OCI-LY1 (cell line): Measurements from ENCODE around the gene RPL7A.

ENCODE experiments used
- H2AFZ ChIP-seq: fragments of 200-600 bp; sonication (generic), shearing (Covaris generic); 2 replicates; pipeline ENCODE4 v1.6.0; 2014; ENCODE audit warnings: antibody characterized with exemption, mild to moderate bottlenecking, low read length
- H3F3A ChIP-seq: fragments of 200-600 bp; sonication (generic), shearing (Covaris generic); 2 replicates; pipeline ENCODE4 v1.6.0; 2014; ENCODE audit warnings: mild to moderate bottlenecking, antibody characterized with exemption, low read length, moderate library complexity; ENCODE audit not compliant: insufficient read depth
- H3K27ac ChIP-seq: fragments of 200-600 bp; sonication (generic); 2 replicates; pipeline ENCODE4 v1.5.1; 2014; ENCODE audit warnings: low read length, mixed run types, mild to moderate bottlenecking, low read depth; ENCODE audit not compliant: poor library complexity, severe bottlenecking
- H3K27me3 ChIP-seq: fragments of 200-600 bp; sonication (generic); 2 replicates; pipeline ENCODE4 v1.6.0; 2014; ENCODE audit warnings: antibody characterized with exemption, mild to moderate bottlenecking, low read length, moderate library complexity; ENCODE audit not compliant: insufficient read depth
- H3K36me3 ChIP-seq: fragments of 200-600 bp; sonication (generic); 2 replicates; pipeline ENCODE4 v1.6.1; 2014; ENCODE audit warnings: mild to moderate bottlenecking, antibody characterized with exemption, low read length, moderate library complexity, mixed read lengths; ENCODE audit not compliant: insufficient read depth
- H3K4me1 ChIP-seq: fragments of 200-600 bp; sonication (generic); 2 replicates; pipeline ENCODE4 v1.5.1; 2014; ENCODE audit warnings: mild to moderate bottlenecking, low read length, moderate library complexity; ENCODE audit not compliant: insufficient read depth, severe bottlenecking
- H3K4me2 ChIP-seq: fragments of 200-600 bp; sonication (generic), shearing (Covaris generic); 2 replicates; pipeline ENCODE4 v1.6.1; 2014; ENCODE audit warnings: low read length
- H3K4me3 ChIP-seq: fragments of 200-600 bp; sonication (generic); 2 replicates; pipeline ENCODE4 v1.5.1; 2014; ENCODE audit warnings: low read length, low read depth, mild to moderate bottlenecking, mixed read lengths; ENCODE audit not compliant: poor library complexity, severe bottlenecking
- H3K79me2 ChIP-seq: fragments of 200-600 bp; shearing (Covaris generic); 2 replicates; pipeline ENCODE4 v1.6.1; 2016; ENCODE audit warnings: mixed run types, low read length, mixed read lengths; ENCODE audit not compliant: insufficient read depth
- H3K9ac ChIP-seq: fragments of 200-600 bp; sonication (generic), shearing (Covaris generic); 2 replicates; pipeline ENCODE4 v1.6.1; 2014; ENCODE audit warnings: mild to moderate bottlenecking, low read length, mixed read lengths
- H3K9me2 ChIP-seq: fragments of 200-600 bp; sonication (generic), shearing (Covaris generic); 2 replicates; pipeline ENCODE4 v1.6.1; 2014; ENCODE audit warnings: low read depth, mild to moderate bottlenecking, low read length, mixed read lengths
- H3K9me3 ChIP-seq: fragments of 200-600 bp; shearing (Covaris generic); 2 replicates; pipeline ENCODE4 v1.6.1; 2014; ENCODE audit warnings: low read length, mixed read lengths
- H4K20me1 ChIP-seq: fragments of 200-600 bp; sonication (generic), shearing (Covaris generic); 2 replicates; pipeline ENCODE4 v1.6.0; 2016; ENCODE audit warnings: mild to moderate bottlenecking, low read length; ENCODE audit not compliant: insufficient read depth
- CTCF ChIP-seq: fragments of 200-600 bp; sonication (generic), shearing (Covaris generic); IDR thresholded peaks from 2 replicates; pipeline ENCODE4 v1.5.1; 2017; ENCODE audit warnings: mild to moderate bottlenecking, antibody characterized with exemption, low read length, moderate library complexity, mixed read lengths
- EZH2 ChIP-seq: fragments of 200-600 bp; sonication (generic), shearing (Covaris generic); IDR thresholded peaks from 2 replicates; pipeline ENCODE4 v1.8.0; 2017; ENCODE audit warnings: borderline replicate concordance, mixed run types, mild to moderate bottlenecking, antibody characterized with exemption, low read length, moderate library complexity, mixed read lengths

The RPL7A gene

GRCh38 chr9:133305731-133306130 is 42.3 kb upstream of the RPL7A start:
- TF ChIP-seq EZH2 (no peak), CTCF (no peak)
- Histone ChIP-seq H3K4me2 (no peak overlapping the region), H3K9me2 (no peaks in the 10 kb centered on the region), H3K36me3 (no peaks in the 10 kb centered on the region), H3K9me3 (no peaks in the 10 kb centered on the region), H3F3A (no peaks in the 10 kb centered on the region), H3K27ac (no peak overlapping the region), H3K4me1 (no peaks in the 10 kb centered on the region), H3K9ac (no peak overlapping the region), H3K79me2 (no peaks in the 10 kb centered on the region), H3K27me3 (peaks cover 14% of the 10 kb centered on the region; the same call in 1 of the 2 replicates), H3K4me3 (no peak overlapping the region), H2AFZ (no peak overlapping the region), H4K20me1 (no peaks in the 10 kb centered on the region)

DNA sequence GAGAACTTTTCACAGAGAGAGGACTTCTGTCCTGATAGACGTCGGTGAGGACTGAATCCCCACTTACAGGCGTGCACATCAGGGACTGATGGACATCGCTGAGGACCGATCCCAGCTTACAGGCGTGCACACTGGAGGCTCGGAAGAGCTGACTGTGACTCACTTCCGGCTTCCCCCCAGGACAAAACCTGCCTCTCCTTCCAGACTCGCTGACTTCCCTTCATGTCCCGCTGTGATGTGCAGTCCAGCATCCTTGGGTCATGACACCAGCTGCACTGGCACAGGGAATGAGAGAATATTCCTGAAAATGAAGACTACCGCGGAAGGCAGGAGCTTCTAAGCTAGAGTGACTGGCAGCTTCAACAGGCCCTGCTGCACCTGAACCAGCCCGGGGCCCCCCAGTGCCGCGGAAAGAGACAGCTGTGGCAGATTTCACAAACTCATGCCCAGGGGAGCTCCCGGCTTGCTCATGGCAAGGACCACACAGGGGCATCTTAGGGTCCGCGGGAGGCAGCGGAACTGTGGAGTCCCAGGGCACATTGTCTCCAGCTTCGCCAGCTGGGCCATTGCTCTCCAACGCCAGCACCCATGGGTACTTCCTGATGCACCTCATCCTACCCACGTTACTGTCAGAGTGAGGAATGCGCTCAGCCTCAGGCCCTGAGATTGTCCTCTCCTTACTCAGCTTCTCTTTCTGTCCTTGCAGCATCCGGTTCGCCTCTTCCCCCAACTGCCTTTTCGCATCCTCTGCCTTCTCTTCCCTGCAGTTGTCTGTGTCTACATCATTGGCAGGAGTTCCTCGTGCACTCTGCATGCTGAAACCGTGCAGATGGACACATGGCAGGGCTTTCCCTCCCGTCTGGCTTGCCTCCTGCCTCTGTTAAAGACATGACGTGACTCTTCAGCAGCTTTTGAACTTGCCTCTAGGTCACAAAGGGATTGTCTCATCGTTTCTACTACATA is 41.5 kb upstream of the RPL7A start:
- H3K79me2 ChIP-seq = no peaks in the 10 kb centered on the region
- H2AFZ ChIP-seq = no peak overlapping the region
- no peaks in the 10 kb centered on the region for H3K4me1 ChIP-seq
- no peaks in the 10 kb centered on the region for H3K36me3 ChIP-seq
- H3K4me3 ChIP-seq = no peak overlapping the region
- H3F3A ChIP-seq = no peaks in the 10 kb centered on the region
- no peak overlapping the region for H3K4me2 ChIP-seq
- TF ChIP-seq EZH2 = no peak
- TF ChIP-seq CTCF = no peak
- H3K27ac ChIP-seq = no peak overlapping the region
- H4K20me1 ChIP-seq = no peaks in the 10 kb centered on the region
- no peak overlapping the region for H3K9ac ChIP-seq
- no peaks in the 10 kb centered on the region for H3K9me2 ChIP-seq
- H3K9me3 ChIP-seq = no peaks in the 10 kb centered on the region
- H3K27me3 ChIP-seq = peaks cover 14% of the 10 kb centered on the region; the same call in 1 of the 2 replicates

GRCh38 chr9:133307301-133307700 is 40.7 kb upstream of the RPL7A start:
- H3K27ac ChIP-seq = no peak overlapping the region
- no peak overlapping the region for H2AFZ ChIP-seq
- no peaks in the 10 kb centered on the region for H3K79me2 ChIP-seq
- H3K36me3 ChIP-seq = no peaks in the 10 kb centered on the region
- no peaks in the 10 kb centered on the region for H3K9me3 ChIP-seq
- no peaks in the 10 kb centered on the region for H4K20me1 ChIP-seq
- H3K27me3 ChIP-seq = peaks cover 14% of the 10 kb centered on the region; the same call in 1 of the 2 replicates
- H3K4me1 ChIP-seq = no peaks in the 10 kb centered on the region
- no peaks in the 10 kb centered on the region for H3K9me2 ChIP-seq
- H3K9ac ChIP-seq = no peak overlapping the region
- H3K4me2 ChIP-seq = no peak overlapping the region
- no peak overlapping the region for H3K4me3 ChIP-seq
- TF ChIP-seq CTCF = no peak
- no peaks in the 10 kb centered on the region for H3F3A ChIP-seq
